Epithelial cell of esophagus (primary cell): ENCODE measurements around the gene MMP15.
"Not testable (repeated sequence)": the region's sequence is repeated elsewhere in the genome, so short reads cannot be mapped to it uniquely, and the experiment has no call there.

Experiments used
- DNase-seq: peaks from one replicate; pipeline ENCODE4 v3.0.0; 2010; ENCODE audit warnings: low read depth
- H3K4me3 ChIP-seq: 2 replicates; pipeline ENCODE4 v1.5.1; 2011; ENCODE audit warnings: mild to moderate bottlenecking, low read length, control low read depth
- TF ChIP-seq, protein P1 (sequence below): IDR thresholded peaks from 2 replicates; pipeline ENCODE4 v1.5.1; 2011; ENCODE audit warnings: low read depth, mild to moderate bottlenecking, low read length, control low read depth, inconsistent platforms; ENCODE audit not compliant: insufficient read depth; ENCODE audit errors: missing control alignments

Gene MMP15

GRCh38 chr16:58094026-58094425, 68.5 kb downstream of the MMP15 start:
- no peak overlapping the region for H3K4me3 ChIP-seq
- no peak for DNase-seq
- TF ChIP-seq, protein P1, sequence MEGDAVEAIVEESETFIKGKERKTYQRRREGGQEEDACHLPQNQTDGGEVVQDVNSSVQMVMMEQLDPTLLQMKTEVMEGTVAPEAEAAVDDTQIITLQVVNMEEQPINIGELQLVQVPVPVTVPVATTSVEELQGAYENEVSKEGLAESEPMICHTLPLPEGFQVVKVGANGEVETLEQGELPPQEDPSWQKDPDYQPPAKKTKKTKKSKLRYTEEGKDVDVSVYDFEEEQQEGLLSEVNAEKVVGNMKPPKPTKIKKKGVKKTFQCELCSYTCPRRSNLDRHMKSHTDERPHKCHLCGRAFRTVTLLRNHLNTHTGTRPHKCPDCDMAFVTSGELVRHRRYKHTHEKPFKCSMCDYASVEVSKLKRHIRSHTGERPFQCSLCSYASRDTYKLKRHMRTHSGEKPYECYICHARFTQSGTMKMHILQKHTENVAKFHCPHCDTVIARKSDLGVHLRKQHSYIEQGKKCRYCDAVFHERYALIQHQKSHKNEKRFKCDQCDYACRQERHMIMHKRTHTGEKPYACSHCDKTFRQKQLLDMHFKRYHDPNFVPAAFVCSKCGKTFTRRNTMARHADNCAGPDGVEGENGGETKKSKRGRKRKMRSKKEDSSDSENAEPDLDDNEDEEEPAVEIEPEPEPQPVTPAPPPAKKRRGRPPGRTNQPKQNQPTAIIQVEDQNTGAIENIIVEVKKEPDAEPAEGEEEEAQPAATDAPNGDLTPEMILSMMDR, result no peak

- DNase-seq, result no peak
- TF ChIP-seq, protein P1, result no peak
Observed at GRCh38 chr16:58094791-58095574, 69.4 kb downstream of the MMP15 start.

GRCh38 chr16:58095575-58095960, 70.0 kb downstream of the MMP15 start:
- DNase-seq, H3K4me3 ChIP-seq: not testable (repeated sequence)

More at GRCh38 chr16:58094791-58095574, 69.4 kb downstream of the MMP15 start:
- H3K4me3 ChIP-seq, result no peak overlapping the region

GRCh38 chr16:58096249-58096648, 70.7 kb downstream of the MMP15 start:
- no peak overlapping the region for H3K4me3 ChIP-seq
- DNase-seq, result no peak
- TF ChIP-seq, protein P1, result no peak
